Measurements from ENCODE around the gene IL17C.

IL17C gene

GRCh38 chr16:88653596-88654362, 15.4 kb downstream of the IL17C start:
- TF ChIP-seq JUND (IDR thresholded peaks at IDR 0.05; ENCODE audit: low read depth): no peak
- no peak for DNase-seq (ENCODE audit: low read depth in 1 of 2, low spot score in 1 of 2)
- in situ Hi-C loops (cut with HindIII; ENCODE audit: low pct_unique_long_range_greater_than_20kb, low sequenced_read_pairs): no loop called here

- no peak for TF ChIP-seq JUND (IDR thresholded peaks at IDR 0.05; ENCODE audit: low read depth)
- in situ Hi-C loops (cut with HindIII; ENCODE audit: low pct_unique_long_range_greater_than_20kb, low sequenced_read_pairs): no loop called here
- DNase-seq (ENCODE audit: low read depth in 1 of 2, low spot score in 1 of 2): no peak
These were observed 16.1 kb downstream of the IL17C start for GRCh38 chr16:88654363-88655052.

GRCh38 chr16:88655053-88655732, 16.8 kb downstream of the IL17C start:
- no peak for DNase-seq (ENCODE audit: low read depth in 1 of 2, low spot score in 1 of 2)
- in situ Hi-C loops (cut with HindIII; ENCODE audit: low pct_unique_long_range_greater_than_20kb, low sequenced_read_pairs): no loop called here
- no peak for TF ChIP-seq JUND (IDR thresholded peaks at IDR 0.05; ENCODE audit: low read depth)

- TF ChIP-seq JUND (IDR thresholded peaks at IDR 0.05; ENCODE audit: low read depth): no peak
- DNase-seq (ENCODE audit: low read depth in 1 of 2, low spot score in 1 of 2): no peak
- in situ Hi-C loops (cut with HindIII; ENCODE audit: low pct_unique_long_range_greater_than_20kb, low sequenced_read_pairs): no loop called here
These were observed 17.4 kb downstream of the IL17C start for GRCh38 chr16:88655733-88656281.

GRCh38 chr16:88656291-88656980, 18.1 kb downstream of the IL17C start:
- TF ChIP-seq JUND (IDR thresholded peaks at IDR 0.05; ENCODE audit: low read depth): no peak
- no peak for DNase-seq (ENCODE audit: low read depth in 1 of 2, low spot score in 1 of 2)
- in situ Hi-C loops (cut with HindIII; ENCODE audit: low pct_unique_long_range_greater_than_20kb, low sequenced_read_pairs): no loop called here

- no peak for TF ChIP-seq JUND (IDR thresholded peaks at IDR 0.05; ENCODE audit: low read depth)
- in situ Hi-C loops (cut with HindIII; ENCODE audit: low pct_unique_long_range_greater_than_20kb, low sequenced_read_pairs): no loop called here
- DNase-seq (ENCODE audit: low read depth in 1 of 2, low spot score in 1 of 2): no peak
These were observed 19.0 kb downstream of the IL17C start for GRCh38 chr16:88657371-88657770.

GRCh38 chr16:88658714-88659113, 20.3 kb downstream of the IL17C start:
- in situ Hi-C loops (cut with HindIII; ENCODE audit: low pct_unique_long_range_greater_than_20kb, low sequenced_read_pairs): no loop called here
- DNase-seq (ENCODE audit: low read depth in 1 of 2, low spot score in 1 of 2): no peak
- TF ChIP-seq JUND (IDR thresholded peaks at IDR 0.05; ENCODE audit: low read depth): no peak

GRCh38 chr16:88659160-88659559, 20.8 kb downstream of the IL17C start:
- in situ Hi-C loops (cut with HindIII; ENCODE audit: low pct_unique_long_range_greater_than_20kb, low sequenced_read_pairs): no loop called here
- no peak for DNase-seq (ENCODE audit: low read depth in 1 of 2, low spot score in 1 of 2)
- no peak for TF ChIP-seq JUND (IDR thresholded peaks at IDR 0.05; ENCODE audit: low read depth)

GRCh38 chr16:88661468-88661867, 23.1 kb downstream of the IL17C start:
- no peak for TF ChIP-seq JUND (IDR thresholded peaks at IDR 0.05; ENCODE audit: low read depth)
- no peak for DNase-seq (ENCODE audit: low read depth in 1 of 2, low spot score in 1 of 2)
- in situ Hi-C loops (cut with HindIII; ENCODE audit: low pct_unique_long_range_greater_than_20kb, low sequenced_read_pairs): no loop called here

- TF ChIP-seq JUND (IDR thresholded peaks at IDR 0.05; ENCODE audit: low read depth): no peak
- no peak for DNase-seq (ENCODE audit: low read depth in 1 of 2, low spot score in 1 of 2)
- in situ Hi-C loops (cut with HindIII; ENCODE audit: low pct_unique_long_range_greater_than_20kb, low sequenced_read_pairs): no loop called here
These were observed 24.0 kb downstream of the IL17C start for GRCh38 chr16:88662222-88662842.

- DNase-seq (ENCODE audit: low read depth in 1 of 2, low spot score in 1 of 2): peak; percentile 99 to 100
- TF ChIP-seq JUND (IDR thresholded peaks at IDR 0.05; ENCODE audit: low read depth): no peak
- in situ Hi-C loops (cut with HindIII; ENCODE audit: low pct_unique_long_range_greater_than_20kb, low sequenced_read_pairs): no loop called here
These were observed 24.7 kb downstream of the IL17C start, which contains the start of gene MVD for GRCh38 chr16:88662843-88663606. TSS of gene MVD (minus strand) at chr16:88663091. CDS start at chr16:88663080, 11 bp downstream.

Data from T47D (cell line).